Neural cell (in vitro differentiated cells): ENCODE measurements around the gene CHRNA4. TPM values are rescaled to one million over a fixed set of nuclear protein-coding genes. Genes with fewer than 3 reads are reported as not detected.

Experiments used
- H2AFZ ChIP-seq: fragments of 200-600, 300-800 bp; sonication (generic), shearing (Covaris generic); 2 replicates; pipeline ENCODE4 v1.6.0; 2014; ENCODE audit warnings: low read depth, mild to moderate bottlenecking, antibody characterized with exemption, low read length, moderate library complexity
- H3F3A ChIP-seq: fragments of 200-600 bp; shearing (Covaris generic); 2 replicates; pipeline ENCODE4 v1.6.1; 2016; ENCODE audit warnings: mild to moderate bottlenecking, moderate library complexity, mixed read lengths, antibody characterized with exemption, low read length; ENCODE audit not compliant: insufficient read depth, poor library complexity, severe bottlenecking
- H3K27ac ChIP-seq: fragments of 200-600, 300-800 bp; sonication (generic), shearing (Covaris generic); 2 replicates; pipeline ENCODE4 v1.5.1; 2014; ENCODE audit warnings: mild to moderate bottlenecking, low read length, moderate library complexity
- H3K27me3 ChIP-seq: fragments of 300-800, 200-600 bp; sonication (generic), shearing (Covaris generic); 2 replicates; pipeline ENCODE4 v1.6.0; 2014; ENCODE audit warnings: mild to moderate bottlenecking, low read depth, low read length, moderate library complexity; ENCODE audit not compliant: insufficient read depth
- H3K36me3 ChIP-seq: fragments of 300-800, 200-600 bp; sonication (generic), shearing (Covaris generic); 2 replicates; pipeline ENCODE4 v1.5.1; 2014; ENCODE audit warnings: mild to moderate bottlenecking, antibody characterized with exemption, low read length, moderate library complexity; ENCODE audit not compliant: insufficient read depth
- H3K4me2 ChIP-seq: fragments of 300-800, 200-600 bp; sonication (generic), shearing (Covaris generic); 2 replicates; pipeline ENCODE4 v1.6.0; 2014; ENCODE audit warnings: mild to moderate bottlenecking, low read length
- H3K4me3 ChIP-seq: fragments of 300-800, 200-600 bp; sonication (generic), shearing (Covaris generic); 2 replicates; pipeline ENCODE4 v1.5.1; 2014; ENCODE audit warnings: mild to moderate bottlenecking, low read length, moderate library complexity
- H3K79me2 ChIP-seq: fragments of 200-600 bp; shearing (Covaris generic); replicated peaks from 2 replicates; pipeline ENCODE4 v1.6.0; 2014; ENCODE audit warnings: mild to moderate bottlenecking, low read length, moderate library complexity; ENCODE audit not compliant: insufficient read depth
- H3K9ac ChIP-seq: fragments of 300-800, 200-600 bp; sonication (generic), shearing (Covaris generic); 2 replicates; pipeline ENCODE4 v1.6.1; 2016; ENCODE audit warnings: mild to moderate bottlenecking, low read length, mixed read lengths
- H3K9me2 ChIP-seq: fragments of 200-600 bp; shearing (Covaris generic); 2 replicates; pipeline ENCODE4 v1.6.1; 2016; ENCODE audit warnings: mild to moderate bottlenecking, low read length, mixed read lengths; ENCODE audit not compliant: insufficient read depth
- H3K9me3 ChIP-seq: fragments of 200-600, 300-800 bp; sonication (generic), shearing (Covaris generic); 2 replicates; pipeline ENCODE4 v1.6.1; 2016; ENCODE audit warnings: mild to moderate bottlenecking, mixed run types, low read length, moderate library complexity, mixed read lengths
- H4K20me1 ChIP-seq: fragments of 200-600 bp; shearing (Covaris generic); 2 replicates; pipeline ENCODE4 v1.6.1; 2016; ENCODE audit warnings: mild to moderate bottlenecking, mixed run types; ENCODE audit not compliant: insufficient read depth
- CTCF ChIP-seq: fragments of 450-650 bp; IDR thresholded peaks from 2 replicates; pipeline ENCODE4 v1.5.1; 2014; ENCODE audit warnings: antibody characterized with exemption, mild to moderate bottlenecking, moderate library complexity; ENCODE audit not compliant: poor library complexity, severe bottlenecking
- EP300 ChIP-seq: fragments of 450-650 bp; conservative IDR thresholded peaks from 2 replicates; pipeline ENCODE4 v1.6.1; 2014; ENCODE audit warnings: antibody characterized with exemption, mild to moderate bottlenecking, moderate library complexity; ENCODE audit not compliant: poor library complexity, severe bottlenecking
- EZH2 ChIP-seq: fragments of 200-600, 300-800 bp; shearing (Covaris generic), sonication (generic); IDR thresholded peaks from 2 replicates; pipeline ENCODE4 v1.6.1; 2014; ENCODE audit warnings: antibody characterized with exemption, low read length, borderline replicate concordance, mild to moderate bottlenecking; ENCODE audit not compliant: insufficient read depth, poor library complexity, severe bottlenecking
- MXI1 ChIP-seq: fragments of 450-650 bp; conservative IDR thresholded peaks from 2 replicates; pipeline ENCODE4 v1.6.1; 2014; ENCODE audit warnings: antibody characterized with exemption, mild to moderate bottlenecking; ENCODE audit not compliant: poor library complexity, severe bottlenecking
- POLR2AphosphoS5 ChIP-seq: IDR thresholded peaks from 2 replicates; pipeline ENCODE4 v1.6.1; 2012
- RAD21 ChIP-seq: fragments of 450-650 bp; conservative IDR thresholded peaks from 2 replicates; pipeline ENCODE4 v1.6.1; 2014; ENCODE audit warnings: antibody characterized with exemption, mild to moderate bottlenecking, moderate library complexity
- REST ChIP-seq: IDR thresholded peaks from 2 replicates; pipeline ENCODE4 v1.6.1; 2012; ENCODE audit warnings: borderline replicate concordance
- SMC3 ChIP-seq: fragments of 450-650 bp; conservative IDR thresholded peaks from 2 replicates; pipeline ENCODE4 v1.6.1; 2014; ENCODE audit warnings: antibody characterized with exemption, mild to moderate bottlenecking, moderate library complexity; ENCODE audit not compliant: poor library complexity
- TAF1 ChIP-seq: IDR thresholded peaks from 2 replicates; pipeline ENCODE4 v1.6.1; 2012; ENCODE audit warnings: low read depth
- polyA plus RNA-seq: library from polyadenylated mRNA; depleted of rRNA; stranded (reverse); fragments of >200 nt; gene quantifications from 2 replicates; pipeline ENCODE4 v1.2.3, GENCODE V29; 2014

The CHRNA4 gene
- polyA plus RNA-seq, 1 donor from 2014 or later: 6.8 TPM

GRCh38 chr20:63387917-63388316, 26.8 kb upstream of the CHRNA4 start:
- TF ChIP-seq MXI1 (no peak), SMC3 (no peak), RAD21 (no peak), EP300 (no peak), EZH2 (no peak), TAF1 (no peak), CTCF (no peak), POLR2AphosphoS5 (no peak), REST (no peak)
- no peaks in the 10 kb centered on the region for H3K9me2 ChIP-seq
- H3K9ac ChIP-seq: no peak overlapping the region
- no peak overlapping the region for H2AFZ ChIP-seq
- no peaks in the 10 kb centered on the region for H3K27me3 ChIP-seq
- H3K4me2 ChIP-seq: no peak overlapping the region
- H3K9me3 ChIP-seq: peaks cover 3% of the 10 kb centered on the region
- H3K36me3 ChIP-seq: no peaks in the 10 kb centered on the region
- H3K79me2 ChIP-seq: no peaks in the 10 kb centered on the region
- no peaks in the 10 kb centered on the region for H4K20me1 ChIP-seq
- H3K27ac ChIP-seq: no peak overlapping the region
- no peak overlapping the region for H3K4me3 ChIP-seq
- no peaks in the 10 kb centered on the region for H3F3A ChIP-seq

GRCh38 chr20:63387393-63387792, 26.2 kb upstream of the CHRNA4 start:
- H3K27me3 ChIP-seq: no peaks in the 10 kb centered on the region
- H3K36me3 ChIP-seq: no peaks in the 10 kb centered on the region
- no peaks in the 10 kb centered on the region for H3K79me2 ChIP-seq
- H4K20me1 ChIP-seq: no peaks in the 10 kb centered on the region
- H3F3A ChIP-seq: no peaks in the 10 kb centered on the region
- H3K4me2 ChIP-seq: no peak overlapping the region
- no peak overlapping the region for H3K27ac ChIP-seq
- H3K9me3 ChIP-seq: peaks cover 3% of the 10 kb centered on the region
- no peak for TF ChIP-seq EP300
- no peak for TF ChIP-seq CTCF
- no peak for TF ChIP-seq RAD21
- TF ChIP-seq REST: no peak
- no peak for TF ChIP-seq MXI1
- no peak for TF ChIP-seq SMC3
- no peak for TF ChIP-seq TAF1
- no peak for TF ChIP-seq EZH2
- TF ChIP-seq POLR2AphosphoS5: no peak
- no peak overlapping the region for H2AFZ ChIP-seq
- H3K4me3 ChIP-seq: no peak overlapping the region
- H3K9ac ChIP-seq: no peak overlapping the region
- no peaks in the 10 kb centered on the region for H3K9me2 ChIP-seq
